Measurements from ENCODE around the gene RAB9A. TPM values are rescaled to one million over a fixed set of nuclear protein-coding genes. Genes with fewer than 3 reads are reported as not detected.

RAB9A gene
- total RNA-seq, 1 donor from 2014 or later = 34.2 TPM

- peaks cover 20% of the 10 kb centered on the region for H3K79me2 ChIP-seq (ENCODE audit: insufficient read depth, low read length)
- peaks cover 6% of the 10 kb centered on the region for H3K36me3 Mint-ChIP-seq (ENCODE audit: low read depth, unreplicated experiment)
- H3K4me1 ChIP-seq (ENCODE audit: insufficient read depth, low read length) = peaks cover 12% of the 10 kb centered on the region
- H3K9ac ChIP-seq (ENCODE audit: low read length) = no peak overlapping the region
- H3K9me3 Mint-ChIP-seq (ENCODE audit: unreplicated experiment) = no peaks in the 10 kb centered on the region
- no peaks in the 10 kb centered on the region for H3K27me3 ChIP-seq (ENCODE audit: insufficient read depth, low read length)
- H3K4me1 Mint-ChIP-seq (ENCODE audit: low read depth, unreplicated experiment) = peaks cover 14% of the 10 kb centered on the region
- no peak overlapping the region for H3K4me2 ChIP-seq (ENCODE audit: low read length)
- DNase-seq (ENCODE audit: low read depth) = no peak
- no peak for FAIRE-seq
- no peak overlapping the region for H2AFZ ChIP-seq (ENCODE audit: low read depth, low read length)
- H3K4me3 Mint-ChIP-seq (ENCODE audit: unreplicated experiment) = no peak overlapping the region
- H3K4me3 ChIP-seq (ENCODE audit: insufficient read depth, low read depth, low read length) = no peak overlapping the region
- no peaks in the 10 kb centered on the region for H3K27me3 Mint-ChIP-seq (ENCODE audit: low read depth, unreplicated experiment)
- H4K20me1 ChIP-seq (ENCODE audit: insufficient read depth, low read length) = no peaks in the 10 kb centered on the region
- H3K9me3 ChIP-seq (ENCODE audit: insufficient read depth, low read depth, low read length) = no peaks in the 10 kb centered on the region
- H3K27ac ChIP-seq (ENCODE audit: low read depth, low read length) = peak overlapping the region; percentile 94
- H3K36me3 ChIP-seq (ENCODE audit: insufficient read depth, low read length) = peaks cover 14% of the 10 kb centered on the region
- H3K27ac Mint-ChIP-seq (ENCODE audit: unreplicated experiment) = peak overlapping the region; percentile 83
- TF ChIP-seq EZH2 (IDR thresholded peaks at IDR 0.05; ENCODE audit: insufficient read depth, low read length) = no peak
- TF ChIP-seq CTCF (IDR thresholded peaks at IDR 0.05; ENCODE audit: insufficient read depth, low read depth, low read length) = no peak
Observed at GRCh38 chrX:13716905-13717304, 28.0 kb downstream of the RAB9A start.

GRCh38 chrX:13717700-13718472 is 29.0 kb downstream of the RAB9A start:
- Histone ChIP-seq H3K79me2 (ENCODE audit: insufficient read depth, low read length) (peaks cover 20% of the 10 kb centered on the region), H3K27ac (ENCODE audit: low read depth, low read length) (peak overlapping the region; percentile 94), H3K27me3 (ENCODE audit: insufficient read depth, low read length) (no peaks in the 10 kb centered on the region), H3K36me3 (ENCODE audit: insufficient read depth, low read length) (peaks cover 11% of the 10 kb centered on the region), H3K4me3 (ENCODE audit: insufficient read depth, low read depth, low read length) (no peak overlapping the region), H3K9ac (ENCODE audit: low read length) (peak overlapping the region; percentile 74), H3K4me2 (ENCODE audit: low read length) (peak overlapping the region; percentile 67), H2AFZ (ENCODE audit: low read depth, low read length) (peak overlapping the region; percentile 10), H3K4me1 (ENCODE audit: insufficient read depth, low read length) (peaks cover 15% of the 10 kb centered on the region), H3K9me3 (ENCODE audit: insufficient read depth, low read depth, low read length) (no peaks in the 10 kb centered on the region), H4K20me1 (ENCODE audit: insufficient read depth, low read length) (peaks cover 5% of the 10 kb centered on the region)
- FAIRE-seq (peak; percentile 80), DNase-seq (ENCODE audit: low read depth) (peak; percentile 58)
- TF ChIP-seq CTCF (IDR thresholded peaks at IDR 0.05; ENCODE audit: insufficient read depth, low read depth, low read length) = no peak
- TF ChIP-seq EZH2 (IDR thresholded peaks at IDR 0.05; ENCODE audit: insufficient read depth, low read length) = no peak
- no peak overlapping the region for H3K4me3 Mint-ChIP-seq (ENCODE audit: unreplicated experiment)
- peak overlapping the region; percentile 83 for H3K27ac Mint-ChIP-seq (ENCODE audit: unreplicated experiment)
- H3K9me3 Mint-ChIP-seq (ENCODE audit: unreplicated experiment) = no peaks in the 10 kb centered on the region
- peaks cover 5% of the 10 kb centered on the region for H3K36me3 Mint-ChIP-seq (ENCODE audit: low read depth, unreplicated experiment)
- H3K27me3 Mint-ChIP-seq (ENCODE audit: low read depth, unreplicated experiment) = no peaks in the 10 kb centered on the region
- peaks cover 14% of the 10 kb centered on the region for H3K4me1 Mint-ChIP-seq (ENCODE audit: low read depth, unreplicated experiment)
